WTC11 (cell line): ENCODE results near the gene SGIP1.

Experiments
- CTCF ChIP-seq: fragments of 200-600 bp; IDR thresholded peaks from 2 replicates; pipeline ENCODE4 v1.8.0; 2022; ENCODE audit warnings: antibody characterized with exemption
- IRF2 ChIP-seq: sonication (generic); formaldehyde crosslinking; IDR thresholded peaks from 2 replicates; pipeline ENCODE4 v1.8.0; 2022; ENCODE audit warnings: low read depth, missing genetic modification reagents, borderline replicate concordance
- NFYB ChIP-seq: sonication (generic); formaldehyde crosslinking; conservative IDR thresholded peaks from 2 replicates; pipeline ENCODE4 v1.8.0; 2022; ENCODE audit warnings: low read depth, missing genetic modification reagents
- PRDM15 ChIP-seq: sonication (generic); formaldehyde crosslinking; IDR thresholded peaks from 2 replicates; pipeline ENCODE4 v1.8.0; 2022; ENCODE audit warnings: missing genetic modification reagents
- SP1 ChIP-seq: sonication (generic); formaldehyde crosslinking; conservative IDR thresholded peaks from 2 replicates; pipeline ENCODE4 v1.8.1; 2022; ENCODE audit warnings: missing genetic modification reagents
- USF2 ChIP-seq: sonication (generic); formaldehyde crosslinking; IDR thresholded peaks from 2 replicates; pipeline ENCODE4 v1.8.1; 2023; ENCODE audit warnings: mild to moderate bottlenecking, missing genetic modification reagents, moderate library complexity

GRCh38 chr1:66597500-66597899 lies 63.5 kb downstream of the SGIP1 start:
- TF ChIP-seq CTCF (no peak), NFYB (CRISPR knock-in tag) (no peak), IRF2 (CRISPR knock-in tag) (no peak), SP1 (no peak), PRDM15 (CRISPR knock-in tag) (no peak), USF2 (no peak)
